HepG2 (cell line): ENCODE results near the gene C4orf17. TPM values are rescaled to one million over a fixed set of nuclear protein-coding genes. Genes with fewer than 3 reads are reported as not detected.

ENCODE experiments used
- DBP ChIP-seq: sonication (generic); formaldehyde crosslinking; IDR thresholded peaks from 2 replicates; pipeline ENCODE4 v1.4.0; 2020; ENCODE audit warnings: missing genetic modification reagents; ENCODE audit errors: not compliant biosample characterization
- HCFC1 ChIP-seq: fragments of 150-350 bp; IDR thresholded peaks from 2 replicates; pipeline ENCODE4 v1.6.1; 2014; ENCODE audit warnings: low read depth, low read length
- JARID2 ChIP-seq: sonication (generic); formaldehyde crosslinking; IDR thresholded peaks from 2 replicates; pipeline ENCODE4 v1.8.1; 2023; ENCODE audit warnings: missing genetic modification reagents, inconsistent platforms; ENCODE audit not compliant: insufficient replicate concordance
- KLF11 ChIP-seq: IDR thresholded peaks from 2 replicates; pipeline ENCODE4 v1.6.1; 2016; ENCODE audit warnings: missing compliant biosample characterization
- MTA3 ChIP-seq: sonication (generic); formaldehyde crosslinking; IDR thresholded peaks from 2 replicates; pipeline ENCODE4 v1.4.0; 2020; ENCODE audit warnings: missing genetic modification reagents
- NR2F1 ChIP-seq, 2 experiments: fragments of 450-650 bp in 1 of 2; formaldehyde crosslinking in 1 of 2; IDR thresholded peaks; 2 replicates each; pipeline versions ENCODE4 v1.5.0 to v1.6.1; 2016 to 2020; ENCODE audit warnings: mild to moderate bottlenecking in 1 of 2, missing compliant biosample characterization in 1 of 2, missing genetic modification reagents in 1 of 2, moderate library complexity in 1 of 2
- RBAK ChIP-seq: sonication (generic); formaldehyde crosslinking; IDR thresholded peaks from 2 replicates; pipeline ENCODE4 v1.5.1; 2020; ENCODE audit warnings: mild to moderate bottlenecking, missing genetic modification reagents
- SMAD9 ChIP-seq: sonication (generic); formaldehyde crosslinking; IDR thresholded peaks from 2 replicates; pipeline ENCODE4 v1.5.1; 2020; ENCODE audit warnings: mild to moderate bottlenecking, missing genetic modification reagents
- TGIF2 ChIP-seq: IDR thresholded peaks from 2 replicates; pipeline ENCODE4 v1.6.1; 2016; ENCODE audit warnings: control low read depth, missing compliant biosample characterization
- ZEB1 ChIP-seq: IDR thresholded peaks from 2 replicates; pipeline ENCODE4 v1.6.1; 2012; ENCODE audit warnings: mild to moderate bottlenecking, low read depth, inconsistent platforms; ENCODE audit not compliant: insufficient replicate concordance
- ZFP36L2 ChIP-seq: sonication (generic); formaldehyde crosslinking; IDR thresholded peaks from 2 replicates; pipeline ENCODE4 v1.4.0; 2020; ENCODE audit warnings: missing genetic modification reagents
- ZNF160 ChIP-seq: sonication (generic); formaldehyde crosslinking; IDR thresholded peaks from 2 replicates; pipeline ENCODE4 v1.8.0; 2022; ENCODE audit warnings: mild to moderate bottlenecking, inconsistent platforms, missing genetic modification reagents
- ZNF225 ChIP-seq: sonication (generic); formaldehyde crosslinking; IDR thresholded peaks from 2 replicates; pipeline ENCODE4 v1.4.0; 2020; ENCODE audit warnings: mild to moderate bottlenecking, missing genetic modification reagents
- ZNF260 ChIP-seq: sonication (generic); formaldehyde crosslinking; IDR thresholded peaks from 2 replicates; pipeline ENCODE4 v1.4.0; 2020; ENCODE audit warnings: missing genetic modification reagents, low read depth, mild to moderate bottlenecking, borderline replicate concordance
- ZNF30 ChIP-seq: sonication (generic); formaldehyde crosslinking; IDR thresholded peaks from 2 replicates; pipeline ENCODE4 v1.5.0; 2020; ENCODE audit warnings: mild to moderate bottlenecking, missing genetic modification reagents
- ZNF615 ChIP-seq: sonication (generic); formaldehyde crosslinking; IDR thresholded peaks from 2 replicates; pipeline ENCODE4 v1.5.0; 2020; ENCODE audit warnings: mild to moderate bottlenecking, missing genetic modification reagents, borderline replicate concordance
- ZNF713 ChIP-seq: sonication (generic); formaldehyde crosslinking; IDR thresholded peaks from 2 replicates; pipeline ENCODE4 v1.4.0; 2020; ENCODE audit warnings: mild to moderate bottlenecking, missing genetic modification reagents
- ZNF839 ChIP-seq: sonication (generic); formaldehyde crosslinking; IDR thresholded peaks from 2 replicates; pipeline ENCODE4 v1.4.0; 2020; ENCODE audit warnings: missing genetic modification reagents, mild to moderate bottlenecking, borderline replicate concordance
- polyA plus RNA-seq, 8 experiments: library from polyadenylated mRNA; depleted of rRNA in 3 of 8; stranded (reverse) in 7 of 8; unstranded in 1 of 8; fragments of >200 nt; fragmentation: Illumina TruSeq in 4 of 8; extraction: Trizol in 4 of 8; gene quantifications; 2 replicates each; pipeline versions ENCODE4 v1.2.1 to v1.2.3, GENCODE V29; 2011 to 2016; ENCODE audit warnings: low read depth in 4 of 8, missing spikeins in 1 of 8, mixed read lengths in 1 of 8; ENCODE audit not compliant: insufficient read depth in 1 of 8
- total RNA-seq, 5 experiments: library from RNA; depleted of rRNA; stranded (reverse); fragments of >200 nt; fragmentation: Illumina TruSeq; extraction: Trizol; gene quantifications; 2 replicates each; pipeline ENCODE4 v1.2.3, GENCODE V29; 2016; ENCODE audit warnings: low read depth in 1 of 5
- TF ChIP-seq, protein P1 (sequence below): sonication (generic); formaldehyde crosslinking; IDR thresholded peaks from 2 replicates; pipeline ENCODE4 v1.5.1; 2020; ENCODE audit warnings: mild to moderate bottlenecking, missing genetic modification reagents
- TF ChIP-seq, protein P2 (sequence below): sonication (generic); formaldehyde crosslinking; IDR thresholded peaks from 2 replicates; pipeline ENCODE4 v1.5.0; 2020; ENCODE audit warnings: missing genetic modification reagents
- TF ChIP-seq, protein P3 (sequence below): IDR thresholded peaks from 2 replicates; pipeline ENCODE4 v1.6.1; 2016; ENCODE audit warnings: low read depth, borderline replicate concordance
- TF ChIP-seq, protein P4 (sequence below): sonication (generic); formaldehyde crosslinking; IDR thresholded peaks from 2 replicates; pipeline ENCODE4 v1.8.1; 2023; ENCODE audit warnings: mild to moderate bottlenecking, missing genetic modification reagents, borderline replicate concordance
- TF ChIP-seq, protein P5 (sequence below): sonication (generic); formaldehyde crosslinking; IDR thresholded peaks from 2 replicates; pipeline ENCODE4 v1.4.0; 2020; ENCODE audit warnings: mild to moderate bottlenecking, missing genetic modification reagents

The C4orf17 gene
- total and polyA plus RNA-seq, 2 of the 13 experiments (the other 11 are each of a cell fraction or from before 2014, with no cell fraction given): not detected

GRCh38 chr4:99574530-99575324 is 63.9 kb downstream of the C4orf17 start, which contains the start of gene MTTP (continued):
- TF ChIP-seq, protein P1, sequence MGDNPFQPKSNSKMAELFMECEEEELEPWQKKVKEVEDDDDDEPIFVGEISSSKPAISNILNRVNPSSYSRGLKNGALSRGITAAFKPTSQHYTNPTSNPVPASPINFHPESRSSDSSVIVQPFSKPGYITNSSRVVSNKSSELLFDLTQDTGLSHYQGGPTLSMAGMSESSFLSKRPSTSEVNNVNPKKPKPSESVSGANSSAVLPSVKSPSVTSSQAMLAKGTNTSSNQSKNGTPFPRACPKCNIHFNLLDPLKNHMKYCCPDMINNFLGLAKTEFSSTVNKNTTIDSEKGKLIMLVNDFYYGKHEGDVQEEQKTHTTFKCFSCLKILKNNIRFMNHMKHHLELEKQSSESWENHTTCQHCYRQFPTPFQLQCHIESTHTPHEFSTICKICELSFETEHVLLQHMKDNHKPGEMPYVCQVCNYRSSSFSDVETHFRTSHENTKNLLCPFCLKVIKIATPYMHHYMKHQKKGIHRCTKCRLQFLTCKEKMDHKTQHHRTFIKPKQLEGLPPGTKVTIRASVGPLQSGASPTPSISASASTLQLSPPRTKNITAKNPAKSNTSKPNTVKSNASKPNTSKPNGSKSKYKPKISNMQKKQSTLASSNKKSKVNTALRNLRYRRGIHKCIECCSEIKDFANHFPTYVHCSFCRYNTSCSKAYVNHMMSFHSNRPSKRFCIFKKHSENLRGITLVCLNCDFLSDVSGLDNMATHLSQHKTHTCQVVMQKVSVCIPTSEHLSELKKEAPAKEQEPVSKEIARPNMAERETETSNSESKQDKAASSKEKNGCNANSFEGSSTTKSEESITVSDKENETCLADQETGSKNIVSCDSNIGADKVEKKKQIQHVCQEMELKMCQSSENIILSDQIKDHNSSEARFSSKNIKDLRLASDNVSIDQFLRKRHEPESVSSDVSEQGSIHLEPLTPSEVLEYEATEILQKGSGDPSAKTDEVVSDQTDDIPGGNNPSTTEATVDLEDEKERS (CRISPR knock-in tag): 0 out of 2 replicates have a peak, but pooled peaks have one; percentile 70
- no peak for TF ChIP-seq ZFP36L2 (CRISPR knock-in tag)
- no peak for TF ChIP-seq DBP (CRISPR knock-in tag)
- TF ChIP-seq ZNF615: no peak
- TF ChIP-seq ZNF160 (CRISPR knock-in tag): 0 out of 2 replicates have a peak, but pooled peaks have one; percentile 26
- no peak for TF ChIP-seq ZNF260
- TF ChIP-seq NR2F1 (CRISPR knock-in tag; IDR thresholded peaks at IDR 0.05): peak; percentile 42 to 75; a peak in 3 of 4 replicates
- no peak for TF ChIP-seq JARID2 (CRISPR knock-in tag)
- TF ChIP-seq RBAK (CRISPR knock-in tag): 0 out of 2 replicates have a peak, but pooled peaks have one; percentile 20
- no peak for TF ChIP-seq ZNF30
- TF ChIP-seq ZNF225 (CRISPR knock-in tag): no peak
- no peak for TF ChIP-seq TGIF2 (CRISPR knock-in tag)
- TF ChIP-seq, protein P2, sequence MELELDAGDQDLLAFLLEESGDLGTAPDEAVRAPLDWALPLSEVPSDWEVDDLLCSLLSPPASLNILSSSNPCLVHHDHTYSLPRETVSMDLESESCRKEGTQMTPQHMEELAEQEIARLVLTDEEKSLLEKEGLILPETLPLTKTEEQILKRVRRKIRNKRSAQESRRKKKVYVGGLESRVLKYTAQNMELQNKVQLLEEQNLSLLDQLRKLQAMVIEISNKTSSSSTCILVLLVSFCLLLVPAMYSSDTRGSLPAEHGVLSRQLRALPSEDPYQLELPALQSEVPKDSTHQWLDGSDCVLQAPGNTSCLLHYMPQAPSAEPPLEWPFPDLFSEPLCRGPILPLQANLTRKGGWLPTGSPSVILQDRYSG: no peak
- TF ChIP-seq HCFC1: no peak
- TF ChIP-seq, protein P3, sequence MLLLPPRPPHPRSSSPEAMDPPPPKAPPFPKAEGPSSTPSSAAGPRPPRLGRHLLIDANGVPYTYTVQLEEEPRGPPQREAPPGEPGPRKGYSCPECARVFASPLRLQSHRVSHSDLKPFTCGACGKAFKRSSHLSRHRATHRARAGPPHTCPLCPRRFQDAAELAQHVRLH (CRISPR knock-in tag): no peak
- no peak for TF ChIP-seq KLF11 (CRISPR knock-in tag)
- TF ChIP-seq ZNF713 (CRISPR knock-in tag): no peak
- TF ChIP-seq, protein P4, sequence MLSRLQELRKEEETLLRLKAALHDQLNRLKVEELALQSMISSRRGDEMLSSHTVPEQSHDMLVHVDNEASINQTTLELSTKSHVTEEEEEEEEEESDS (CRISPR knock-in tag): no peak
- 0 out of 2 replicates have a peak, but pooled peaks have one; percentile 61 for TF ChIP-seq SMAD9 (CRISPR knock-in tag)
- peak; percentile 56 for TF ChIP-seq ZEB1
- TF ChIP-seq MTA3: no peak
- no peak for TF ChIP-seq ZNF839 (CRISPR knock-in tag)
- TF ChIP-seq, protein P5, sequence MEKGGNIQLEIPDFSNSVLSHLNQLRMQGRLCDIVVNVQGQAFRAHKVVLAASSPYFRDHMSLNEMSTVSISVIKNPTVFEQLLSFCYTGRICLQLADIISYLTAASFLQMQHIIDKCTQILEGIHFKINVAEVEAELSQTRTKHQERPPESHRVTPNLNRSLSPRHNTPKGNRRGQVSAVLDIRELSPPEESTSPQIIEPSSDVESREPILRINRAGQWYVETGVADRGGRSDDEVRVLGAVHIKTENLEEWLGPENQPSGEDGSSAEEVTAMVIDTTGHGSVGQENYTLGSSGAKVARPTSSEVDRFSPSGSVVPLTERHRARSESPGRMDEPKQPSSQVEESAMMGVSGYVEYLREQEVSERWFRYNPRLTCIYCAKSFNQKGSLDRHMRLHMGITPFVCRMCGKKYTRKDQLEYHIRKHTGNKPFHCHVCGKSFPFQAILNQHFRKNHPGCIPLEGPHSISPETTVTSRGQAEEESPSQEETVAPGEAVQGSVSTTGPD (CRISPR knock-in tag): no peak
